Spinal cord (tissue), 10 donors: ENCODE data around the gene UBIAD1. TPM values are rescaled to one million over a fixed set of nuclear protein-coding genes. Genes with fewer than 3 reads are reported as not detected.
"Not testable (repeated sequence)": the region's sequence is repeated elsewhere in the genome, so short reads cannot be mapped to it uniquely, and the experiment has no call there.

Experiments
- DNase-seq, 6 donors: peaks; one replicate each; pipeline versions ENCODE4 v3.0.0 to v3.0.0-alpha.2; 2013 to 2015; ENCODE audit warnings: low spot score in 6 of 6, low read depth in 4 of 6
- H3K27ac ChIP-seq: one replicate; pipeline ENCODE4 v1.5.1; 2013; ENCODE audit warnings: low read depth, low read length, control low read depth
- H3K27me3 ChIP-seq: one replicate; pipeline ENCODE4 v1.6.1; 2013; ENCODE audit warnings: low read length; ENCODE audit not compliant: control insufficient read depth, insufficient read depth
- H3K36me3 ChIP-seq: one replicate; pipeline ENCODE4 v1.6.1; 2013; ENCODE audit warnings: low read length; ENCODE audit not compliant: control insufficient read depth, insufficient read depth
- H3K4me1 ChIP-seq: one replicate; pipeline ENCODE4 v1.6.1; 2013; ENCODE audit warnings: low read length; ENCODE audit not compliant: control insufficient read depth, insufficient read depth
- H3K4me3 ChIP-seq: one replicate; pipeline ENCODE4 v1.5.1; 2013; ENCODE audit warnings: low read depth, low read length, control low read depth
- H3K9me3 ChIP-seq: one replicate; pipeline ENCODE4 v1.6.1; 2013; ENCODE audit warnings: low read length; ENCODE audit not compliant: control insufficient read depth, insufficient read depth
- WGBS: methylation state at CpG from one replicate; pipeline ENCODE4 v1.1.5; 2013; ENCODE audit warnings: missing lambda C conversion rate; ENCODE audit not compliant: insufficient coverage; 5-methylcytosine and 5-hydroxymethylcytosine counted together
- polyA plus RNA-seq, 2 donors: library from polyadenylated mRNA; unstranded; fragments of 120-200 nt; gene quantifications; one replicate each; pipeline ENCODE4 v1.2.1, GENCODE V29; 2013; ENCODE audit not compliant: insufficient read length in 2 of 2
- total RNA-seq, 2 donors: library from RNA; depleted of rRNA in 1 of 2; stranded (reverse); fragments of 120-200 nt in 1 of 2; fragments of >200 nt in 1 of 2; gene quantifications; one replicate each; pipeline versions ENCODE4 v1.2.3 to v1.2.4, GENCODE V29; 2013 to 2014
- donor health status: healthy.

UBIAD1 gene
- total and polyA plus RNA-seq, 4 donors: 13.2 to 23.8 (median 18.4) TPM

- H3K36me3 ChIP-seq: peaks cover 63% of the 10 kb centered on the region
Observed at GRCh38 chr1:11248169-11248568, 24.8 kb upstream of the UBIAD1 start.

GRCh38 chr1:11252538-11252937, 20.5 kb upstream of the UBIAD1 start:
- Histone ChIP-seq H3K36me3 (peaks cover 69% of the 10 kb centered on the region), H3K4me3 (no peak overlapping the region), H3K27me3 (no peaks in the 10 kb centered on the region), H3K27ac (no peak overlapping the region), H3K9me3 (no peaks in the 10 kb centered on the region), H3K4me1 (peaks cover 3% of the 10 kb centered on the region)
- DNase-seq: peak in 1 of 6 donors; percentile 86
- 71% methylated on average over 8 of the region's 8 CpGs for WGBS

More at GRCh38 chr1:11248169-11248568, 24.8 kb upstream of the UBIAD1 start:
- Histone ChIP-seq H3K9me3 (no peaks in the 10 kb centered on the region), H3K27ac (no peak overlapping the region), H3K4me1 (no peaks in the 10 kb centered on the region), H3K4me3 (no peak overlapping the region), H3K27me3 (no peaks in the 10 kb centered on the region)
- WGBS: 97% methylated on average over 4 of the region's 4 CpGs
- no peak for DNase-seq

- H3K9me3 ChIP-seq: no peaks in the 10 kb centered on the region
- 76% methylated on average over 8 of the region's 8 CpGs for WGBS
- no peaks in the 10 kb centered on the region for H3K27me3 ChIP-seq
- peak in 1 of 6 donors; percentile 20 for DNase-seq
- no peak overlapping the region for H3K27ac ChIP-seq
- H3K4me1 ChIP-seq: peaks cover 3% of the 10 kb centered on the region
- no peak overlapping the region for H3K4me3 ChIP-seq
- H3K36me3 ChIP-seq: peaks cover 72% of the 10 kb centered on the region
Observed at GRCh38 chr1:11253226-11253625, 19.8 kb upstream of the UBIAD1 start.

- Histone ChIP-seq H3K36me3 (peaks cover 63% of the 10 kb centered on the region), H3K27ac (no peak overlapping the region), H3K4me3 (no peak overlapping the region), H3K27me3 (no peaks in the 10 kb centered on the region), H3K4me1 (peaks cover 9% of the 10 kb centered on the region), H3K9me3 (no peaks in the 10 kb centered on the region)
- WGBS: 100% methylated on average over 1 of the region's 1 CpG
- no peak for DNase-seq
Observed at GRCh38 chr1:11256299-11256698, 16.7 kb upstream of the UBIAD1 start.

- no peaks in the 10 kb centered on the region for H3K27me3 ChIP-seq
- H3K4me3 ChIP-seq: peak within 1 kb of the TSS; percentile 87
- H3K4me1 ChIP-seq: peaks cover 14% of the 10 kb centered on the region
- no peaks in the 10 kb centered on the region for H3K9me3 ChIP-seq
- under 1% methylated on average over 55 of the region's 60 CpGs for WGBS
- peaks cover 14% of the 10 kb centered on the region for H3K36me3 ChIP-seq
- H3K27ac ChIP-seq: peak within 1 kb of the TSS; percentile 70
- peak; percentile 96 to 100 (median 100) for DNase-seq
Observed at GRCh38 chr1:11262171-11263049, 10.6 kb upstream of the UBIAD1 start, which contains the start of gene MTOR. MTOR (minus strand) TSS chr1:11262551; CDS start chr1:11259409, 3,142 bp downstream.

GRCh38 chr1:11266268-11267074, 6.5 kb upstream of the UBIAD1 start:
- Histone ChIP-seq H3K36me3 (no peaks in the 10 kb centered on the region), H3K4me3 (no peak overlapping the region), H3K9me3 (no peaks in the 10 kb centered on the region), H3K27me3 (no peaks in the 10 kb centered on the region), H3K27ac (no peak overlapping the region), H3K4me1 (peaks cover 7% of the 10 kb centered on the region)
- no peak for DNase-seq
- WGBS: 91% methylated on average over 12 of the region's 12 CpGs

- not testable (repeated sequence) for H3K9me3 ChIP-seq, H3K4me1 ChIP-seq, H3K27me3 ChIP-seq, H3K36me3 ChIP-seq, H3K4me3 ChIP-seq, DNase-seq, H3K27ac ChIP-seq
- WGBS: 84% methylated on average over 16 of the region's 19 CpGs
Observed at GRCh38 chr1:11267350-11268337, 5.4 kb upstream of the UBIAD1 start.

- Histone ChIP-seq H3K36me3 (no peaks in the 10 kb centered on the region), H3K4me1 (peaks cover 24% of the 10 kb centered on the region), H3K9me3 (no peaks in the 10 kb centered on the region), H3K27me3 (no peaks in the 10 kb centered on the region), H3K4me3 (peak overlapping the region; percentile 18), H3K27ac (peak overlapping the region; percentile 61)
- no peak for DNase-seq
- 10% methylated on average over 9 of the region's 9 CpGs for WGBS
Observed at GRCh38 chr1:11272544-11272831, 510 bp upstream of the UBIAD1 start.
